K562 (cell line): ENCODE results near the gene KHNYN. TPM values are rescaled to one million over a fixed set of nuclear protein-coding genes. Genes with fewer than 3 reads are reported as not detected.

Experiments used
- ATAC-seq: fragments of 200-7000 bp; cut with Tn5 transposase; 3 replicates; pipeline ENCODE4 v1.9.1; 2020; ENCODE audit warnings: moderate library complexity
- BruUV-seq: library from RNA; stranded (reverse); fragments of 400-500 nt; replicated peaks from 2 replicates; lab custom pipeline; 2021; lab: Mats Ljungman, UMichigan
- CTCF ChIA-PET: fragments of 300-600 bp; formaldehyde crosslinking; extraction: SDS; loops from one replicate; lab custom pipeline; 2021; ENCODE audit warnings: low intra/inter-chr PET ratio; lab: Yijun Ruan, JAX
- POLR2A ChIA-PET: fragments of 300-600, 350-650 bp; sonication (Branson Sonifier 250); formaldehyde crosslinking; extraction: SDS; loops from one replicate; lab custom pipeline; 2021; ENCODE audit warnings: antibody characterized with exemption, inconsistent platforms; lab: Yijun Ruan, JAX
- DNase-seq, 4 experiments: peaks; one replicate each; pipeline versions ENCODE4 v3.0.0 to v3.0.0-alpha.2; 2011 to 2018; ENCODE audit warnings: low spot score in 3 of 4, mixed read lengths in 3 of 4; ENCODE audit errors: extremely low read depth in 1 of 4
- FAIRE-seq: peaks from 2 replicates; lab custom pipeline; 2011; peaks lifted over from hg19 to GRCh38; lab: Jason Lieb, UNC
- H2AFZ ChIP-seq: 2 replicates; pipeline ENCODE4 v1.6.0; 2011; ENCODE audit warnings: low read depth, low read length, control low read depth, inconsistent platforms
- H3K27ac ChIP-seq: fragments of 200-600 bp; 3 replicates; pipeline ENCODE4 v1.8.0; 2011; ENCODE audit warnings: low read depth, mild to moderate bottlenecking, control low read depth, inconsistent platforms, low read length, moderate library complexity, mixed read lengths; ENCODE audit errors: extremely low read depth
- H3K27me3 ChIP-seq, 2 experiments: fragments of 300-600 bp in 1 of 2; 2 replicates in 1 of 2; 3 replicates in 1 of 2; pipeline versions ENCODE4 v1.6.0 to v1.8.0; 2011; ENCODE audit warnings: inconsistent platforms in 2 of 2, low read length in 2 of 2, mild to moderate bottlenecking in 1 of 2, mixed read lengths in 1 of 2, moderate library complexity in 1 of 2; ENCODE audit not compliant: control insufficient read depth in 2 of 2, insufficient read depth in 2 of 2
- H3K36me3 ChIP-seq: fragments of 300-600 bp; 3 replicates; pipeline ENCODE4 v1.8.0; 2011; ENCODE audit warnings: mild to moderate bottlenecking, low read length, inconsistent platforms; ENCODE audit not compliant: control insufficient read depth, insufficient read depth
- H3K4me1 ChIP-seq, 2 experiments: fragments of 200-600 bp in 1 of 2; replicated peaks in 1 of 2; 2 replicates in 1 of 2; 3 replicates in 1 of 2; pipeline versions ENCODE4 v1.5.1 to v1.8.0; 2011; ENCODE audit warnings: inconsistent platforms in 2 of 2, low read length in 2 of 2, mild to moderate bottlenecking in 1 of 2, mixed read lengths in 1 of 2, moderate library complexity in 1 of 2; ENCODE audit not compliant: control insufficient read depth in 2 of 2, insufficient read depth in 2 of 2
- H3K4me2 ChIP-seq: 2 replicates; pipeline ENCODE4 v1.6.1; 2011; ENCODE audit warnings: low read length, control low read depth, inconsistent platforms, mixed read lengths; ENCODE audit not compliant: insufficient read depth
- H3K4me3 ChIP-seq: fragments of 200-600 bp; sonication (generic), shearing (Covaris generic); 2 replicates; pipeline ENCODE4 v1.5.1; 2016; ENCODE audit warnings: control low read depth, inconsistent platforms
- H3K79me2 ChIP-seq: fragments of 200-600 bp; 3 replicates; pipeline ENCODE4 v1.8.0; 2011; ENCODE audit warnings: low read length, inconsistent platforms; ENCODE audit not compliant: control insufficient read depth, insufficient read depth
- H3K9ac ChIP-seq, 2 experiments: 2 replicates each; pipeline versions ENCODE4 v1.6.0 to v1.6.1; 2011; ENCODE audit warnings: low read depth in 2 of 2, low read length in 2 of 2, control low read depth in 1 of 2, inconsistent platforms in 1 of 2, mild to moderate bottlenecking in 1 of 2, mixed read lengths in 1 of 2; ENCODE audit not compliant: insufficient read depth in 1 of 2
- H3K9me1 ChIP-seq: one replicate; pipeline ENCODE4 v1.6.0; 2011; ENCODE audit warnings: inconsistent platforms, mild to moderate bottlenecking, low read length, moderate library complexity; ENCODE audit not compliant: control insufficient read depth, insufficient read depth
- H3K9me3 ChIP-seq: replicated peaks from 2 replicates; pipeline ENCODE4 v1.5.1; 2011; ENCODE audit warnings: low read depth, low read length, inconsistent platforms; ENCODE audit not compliant: control insufficient read depth, insufficient read depth
- H4K20me1 ChIP-seq: replicated peaks from 2 replicates; pipeline ENCODE4 v1.6.1; 2011; ENCODE audit warnings: low read length, inconsistent platforms, mixed read lengths; ENCODE audit not compliant: control insufficient read depth, insufficient read depth
- BRF2 ChIP-seq: IDR thresholded peaks from 3 replicates; pipeline ENCODE4 v1.6.1; 2011; ENCODE audit warnings: borderline replicate concordance, mild to moderate bottlenecking; ENCODE audit not compliant: insufficient read length, insufficient read depth
- FOXK1 ChIP-seq: sonication (generic); formaldehyde crosslinking; IDR thresholded peaks from 2 replicates; pipeline ENCODE4 v1.8.0; 2022; ENCODE audit warnings: missing genetic modification reagents, mild to moderate bottlenecking, borderline replicate concordance
- MAFG ChIP-seq: fragments of 450-650 bp; conservative IDR thresholded peaks from 2 replicates; pipeline ENCODE4 v1.6.1; 2016; ENCODE audit warnings: missing genetic modification characterization, missing compliant biosample characterization
- MYBL2 ChIP-seq, 2 experiments: fragments of 450-650 bp in 1 of 2; sonication (generic) in 1 of 2; formaldehyde crosslinking in 1 of 2; IDR thresholded peaks; 2 replicates each; pipeline versions ENCODE4 v1.6.1 to v1.8.1; 2017 to 2022; ENCODE audit warnings: borderline replicate concordance in 1 of 2, inconsistent platforms in 1 of 2, low read depth in 1 of 2, mild to moderate bottlenecking in 1 of 2, missing genetic modification reagents in 1 of 2, moderate library complexity in 1 of 2
- PATZ1 ChIP-seq: fragments of 250-450 bp; sonication (Bioruptor Pico); IDR thresholded peaks from 2 replicates; pipeline ENCODE4 v1.5.0; 2020; ENCODE audit warnings: mild to moderate bottlenecking, borderline replicate concordance
- SMARCE1 ChIP-seq: fragments of 450-650 bp; IDR thresholded peaks from 2 replicates; pipeline ENCODE4 v1.7.1; 2016; ENCODE audit warnings: mild to moderate bottlenecking
- SMC3 ChIP-seq: conservative IDR thresholded peaks from 2 replicates; pipeline ENCODE4 v1.6.1; 2011; ENCODE audit warnings: low read depth, low read length, improper control_type of control experiment; ENCODE audit not compliant: insufficient read depth
- SNIP1 ChIP-seq: fragments of 450-650 bp; IDR thresholded peaks from 2 replicates; pipeline ENCODE4 v1.7.1; 2017; ENCODE audit warnings: low read depth, mild to moderate bottlenecking
- SP1 ChIP-seq: sonication (generic); formaldehyde crosslinking; IDR thresholded peaks from 2 replicates; pipeline ENCODE4 v1.8.1; 2022; ENCODE audit warnings: mild to moderate bottlenecking, missing genetic modification reagents
- TAF7 ChIP-seq: fragments of 450-650 bp; IDR thresholded peaks from 2 replicates; pipeline ENCODE4 v1.6.1; 2016; ENCODE audit warnings: missing genetic modification characterization, missing compliant biosample characterization
- TEAD2 ChIP-seq: fragments of 450-650 bp; IDR thresholded peaks from 2 replicates; pipeline ENCODE4 v1.6.1; 2016; ENCODE audit warnings: missing genetic modification characterization, control low read depth, missing compliant biosample characterization
- ZNF174 ChIP-seq: fragments of 250-450 bp; sonication (Bioruptor Pico); IDR thresholded peaks from 2 replicates; pipeline ENCODE4 v1.4.0; 2020; ENCODE audit warnings: mild to moderate bottlenecking
- ZNF274 ChIP-seq: IDR thresholded peaks from 2 replicates; pipeline ENCODE4 v1.6.1; 2011; ENCODE audit warnings: low read depth, mild to moderate bottlenecking, low read length, moderate library complexity, borderline replicate concordance
- ZNF766 ChIP-seq: fragments of 200-800 bp; sonication (Bioruptor generic); conservative IDR thresholded peaks from 2 replicates; pipeline ENCODE4 v1.6.1; 2016; ENCODE audit warnings: missing genetic modification characterization, missing compliant biosample characterization
- WGBS: fragments of 100-300 bp; shearing (Covaris generic); methylation state at CpG from one replicate; pipeline ENCODE4 v1.1.6; 2016; ENCODE audit warnings: low coverage, mixed read lengths; ENCODE audit not compliant: insufficient coverage; ENCODE audit errors: missing lambda C conversion rate; 5-methylcytosine and 5-hydroxymethylcytosine counted together
- in situ Hi-C: fragments of 300-500 bp; cut with MboI; formaldehyde crosslinking; loops from 4 replicates; pipeline ENCODE4 v1.15.0; 2018; ENCODE audit warnings: inconsistent platforms, mixed read lengths
- intact Hi-C: fragments of 100-400 bp; cut with micrococcal nuclease; formaldehyde crosslinking; loops from 2 replicates; pipeline ENCODE4 v1.14.2; 2022
- polyA plus RNA-seq, 8 experiments: library from polyadenylated mRNA; depleted of rRNA in 4 of 8; stranded (reverse) in 5 of 8; unstranded in 3 of 8; fragments of >200 nt; fragmentation: Nextera tagmentation in 2 of 8; fragmentation: Illumina TruSeq in 1 of 8; extraction: Ambion mirVana in 2 of 8; extraction: Trizol in 1 of 8; gene quantifications; 2 replicates each; pipeline versions ENCODE4 v1.2.1 to v1.2.3, GENCODE V29; 2011 to 2014; ENCODE audit warnings: inconsistent platforms in 1 of 8, missing spikeins in 1 of 8
- total RNA-seq, 7 experiments: library from RNA; depleted of rRNA in 6 of 7; stranded (reverse); fragments of >200 nt in 6 of 7; fragmentation: Illumina TruSeq in 2 of 7; extraction: Trizol in 2 of 7; gene quantifications; 2 replicates each; pipeline versions ENCODE4 v1.2.1 to v1.2.3, GENCODE V29; 2011 to 2021; ENCODE audit warnings: low replicate concordance in 1 of 7

The KHNYN gene
- total and polyA plus RNA-seq, 9 of the 15 experiments (the other 6 are each of a cell fraction or from before 2014, with no cell fraction given), result 0.76 to 26.0 (median 14.1) TPM

- BruUV-seq, result no TSS peak
- no peaks in the 10 kb centered on the region for H3K79me2 ChIP-seq
- peaks cover 0 to 8% of the 10 kb centered on the region in 2 experiments; a peak in 3 of 5 replicates for H3K4me1 ChIP-seq
- in situ Hi-C loops, result no loop called here
- WGBS, result 17% methylated on average over 8 of the region's 9 CpGs
- H3K27ac ChIP-seq, result no peak overlapping the region
- DNase-seq, result no peak
- POLR2A ChIA-PET, result no interaction called here
- no peaks in the 10 kb centered on the region for H3K9me3 ChIP-seq
- no peak overlapping the region for H3K4me3 ChIP-seq
- no peaks in the 10 kb centered on the region for H3K36me3 ChIP-seq
- TF ChIP-seq ZNF766 (CRISPR knock-in tag) (no peak), SMC3 (no peak), FOXK1 (CRISPR knock-in tag) (no peak), TEAD2 (tag) (no peak), SP1 (no peak), MAFG (tag) (no peak), ZNF274 (no peak), BRF2 (no peak), ZNF174 (no peak), SNIP1 (no peak), PATZ1 (no peak), SMARCE1 (no peak), TAF7 (no peak), MYBL2 (IDR thresholded peaks at IDR 0.05; ENCODE audit: low read depth) (no peak), MYBL2 (CRISPR knock-in tag; IDR thresholded peaks at IDR 0.05; ENCODE audit: borderline replicate concordance) (no peak)
- TF ChIP-seq, all 486 proteins: peak for 0
- Histone ChIP-seq H3K9ac (0 out of 4 replicates have a peak overlapping the region, but pooled peaks of 1 of the 2 experiments have one; percentile 48), H3K4me2 (no peak overlapping the region), H3K9me1 (no peaks in the 10 kb centered on the region), H2AFZ (no peak overlapping the region), H4K20me1 (no peaks in the 10 kb centered on the region), H3K27me3 (no peaks in the 10 kb centered on the region)
- ATAC-seq (0 out of 3 replicates have a peak, but pooled peaks have one; percentile 9), FAIRE-seq (no peak)
- intact Hi-C loops, result no loop called here
- CTCF ChIA-PET, result no interaction called here
Measured at GRCh38 chr14:24401810-24402702, 27.7 kb upstream of the KHNYN start.
